ENCODE results near the gene TADA3.

TADA3 gene

DNA sequence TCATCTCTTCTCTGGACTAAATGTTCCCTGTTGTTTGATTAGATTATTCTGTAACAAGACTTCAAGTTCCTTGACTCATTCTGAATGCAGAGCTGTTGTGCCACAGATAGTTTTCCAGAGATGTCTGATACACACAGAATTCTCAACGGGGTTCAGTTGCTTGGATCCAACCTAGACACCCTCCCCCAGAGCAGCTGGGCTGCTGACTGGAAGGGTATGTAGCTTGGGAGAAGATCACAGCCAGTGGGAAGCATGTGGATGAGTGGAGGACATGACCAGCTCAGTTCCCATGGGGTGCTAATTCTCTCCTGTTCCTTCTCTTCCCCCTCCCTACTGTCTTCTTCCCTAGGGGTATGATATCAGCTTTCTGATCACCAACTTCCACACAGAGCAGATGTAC is 11.2 kb upstream of the TADA3 start:
- intact Hi-C loops (cut with micrococcal nuclease) = no loop called here
- peak overlapping the region; percentile 27 for H3K27ac Mint-ChIP-seq
- H3K27me3 Mint-ChIP-seq = no peaks in the 10 kb centered on the region
- H3K4me1 Mint-ChIP-seq (ENCODE audit: low read depth) = peaks cover 47% of the 10 kb centered on the region
- no peak overlapping the region for H3K4me3 Mint-ChIP-seq
- H3K9me3 Mint-ChIP-seq = no peaks in the 10 kb centered on the region
- peaks cover 97% of the 10 kb centered on the region for H3K36me3 Mint-ChIP-seq (ENCODE audit: low read depth)

DNA sequence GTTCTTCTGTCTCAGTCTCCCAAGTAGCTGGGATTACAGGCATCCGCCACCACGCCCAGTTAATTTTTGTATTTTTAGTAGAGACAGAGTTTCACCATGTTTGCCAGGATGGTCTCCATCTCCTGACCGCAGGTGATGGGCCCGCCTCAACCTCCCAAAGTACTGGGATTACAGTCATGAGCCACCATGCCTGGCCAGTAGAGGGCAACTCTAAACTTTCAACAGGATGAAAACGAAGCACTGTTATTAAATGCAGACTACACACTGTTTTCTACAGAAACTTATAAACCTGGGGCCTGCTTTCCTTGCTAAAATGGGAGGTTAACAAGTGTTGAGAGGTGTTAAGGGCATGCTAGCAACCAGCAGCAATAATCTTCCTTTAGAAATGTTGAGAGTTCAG is 8.3 kb upstream of the TADA3 start:
- peaks cover 99% of the 10 kb centered on the region for H3K36me3 Mint-ChIP-seq (ENCODE audit: low read depth)
- H3K27me3 Mint-ChIP-seq = no peaks in the 10 kb centered on the region
- H3K4me3 Mint-ChIP-seq = no peak overlapping the region
- H3K9me3 Mint-ChIP-seq = no peaks in the 10 kb centered on the region
- peaks cover 42% of the 10 kb centered on the region for H3K4me1 Mint-ChIP-seq (ENCODE audit: low read depth)
- intact Hi-C loops (cut with micrococcal nuclease) = no loop called here
- H3K27ac Mint-ChIP-seq = no peak overlapping the region

GRCh38 chr3:9797196-9797945 is 5.1 kb upstream of the TADA3 start:
- Mint-ChIP-seq H3K27me3 (no peaks in the 10 kb centered on the region), H3K27ac (no peak overlapping the region), H3K4me1 (ENCODE audit: low read depth) (peaks cover 41% of the 10 kb centered on the region), H3K36me3 (ENCODE audit: low read depth) (peaks cover 99% of the 10 kb centered on the region), H3K4me3 (no peak overlapping the region), H3K9me3 (no peaks in the 10 kb centered on the region)
- intact Hi-C loops (cut with micrococcal nuclease) = no loop called here

DNA sequence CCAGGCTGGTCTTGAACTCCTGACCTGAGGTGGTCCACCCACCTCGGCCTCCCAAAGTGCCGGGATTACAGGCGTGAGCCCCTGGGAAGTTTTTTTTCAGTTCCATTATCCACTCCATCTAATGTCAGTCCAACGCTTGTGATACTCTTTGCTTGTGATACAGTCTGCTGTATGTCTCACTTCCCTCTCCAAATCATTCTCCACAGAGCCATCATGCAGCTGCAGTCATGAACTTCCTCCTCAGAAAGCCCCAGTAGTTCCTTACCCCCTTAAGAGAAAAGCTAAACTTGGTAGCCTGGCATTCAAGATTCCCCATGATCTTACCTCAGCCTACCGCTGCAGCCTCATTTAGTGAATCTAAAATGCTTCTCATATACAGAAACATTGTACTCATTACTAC is 2.9 kb upstream of the TADA3 start:
- H3K4me3 Mint-ChIP-seq = peak overlapping the region; percentile 95
- no peaks in the 10 kb centered on the region for H3K9me3 Mint-ChIP-seq
- peaks cover 58% of the 10 kb centered on the region for H3K4me1 Mint-ChIP-seq (ENCODE audit: low read depth)
- peak overlapping the region; percentile 100 for H3K27ac Mint-ChIP-seq
- H3K27me3 Mint-ChIP-seq = no peaks in the 10 kb centered on the region
- intact Hi-C loops (cut with micrococcal nuclease) = loop anchor here (2.0 kb wide), 1 partner anchor 14 kb away; no protein-coding TSS in a partner anchor
- H3K36me3 Mint-ChIP-seq (ENCODE audit: low read depth) = peaks cover 93% of the 10 kb centered on the region

DNA sequence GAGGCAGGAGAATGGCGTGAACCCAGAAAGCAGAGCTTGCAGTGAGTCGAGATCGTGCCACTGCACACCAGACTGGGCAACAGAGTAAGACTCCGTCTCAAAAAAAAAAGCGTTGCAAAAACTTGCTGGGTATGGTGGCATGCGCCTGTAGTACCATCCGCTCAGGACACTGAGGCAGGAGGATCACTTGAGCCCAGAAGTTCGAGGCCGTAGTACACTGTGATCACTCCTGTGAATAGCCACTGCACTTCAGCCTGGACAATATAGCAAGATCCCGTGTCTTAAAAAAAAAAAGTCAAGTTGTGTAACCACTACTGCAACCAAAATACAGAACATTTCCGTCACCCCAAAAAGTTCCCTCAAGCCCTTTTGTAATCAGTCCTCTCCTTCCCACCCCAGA is 2.1 kb upstream of the TADA3 start:
- intact Hi-C loops (cut with micrococcal nuclease) = loop anchor here (2.0 kb wide), 1 partner anchor 14 kb away; no protein-coding TSS in a partner anchor
- Mint-ChIP-seq H3K4me3 (peak overlapping the region; percentile 95), H3K27ac (peak overlapping the region; percentile 100), H3K36me3 (ENCODE audit: low read depth) (peaks cover 93% of the 10 kb centered on the region), H3K27me3 (no peaks in the 10 kb centered on the region), H3K9me3 (no peaks in the 10 kb centered on the region), H3K4me1 (ENCODE audit: low read depth) (peaks cover 64% of the 10 kb centered on the region)

GRCh38 chr3:9793161-9793781 is 998 bp upstream of the TADA3 start:
- peak overlapping the region; percentile 95 for H3K4me3 Mint-ChIP-seq
- H3K36me3 Mint-ChIP-seq (ENCODE audit: low read depth) = peaks cover 94% of the 10 kb centered on the region
- intact Hi-C loops (cut with micrococcal nuclease) = loop anchor here (2.0 kb wide), 1 partner anchor 42 kb away; no protein-coding TSS in a partner anchor
- H3K27me3 Mint-ChIP-seq = no peaks in the 10 kb centered on the region
- H3K9me3 Mint-ChIP-seq = no peaks in the 10 kb centered on the region
- peaks cover 63% of the 10 kb centered on the region for H3K4me1 Mint-ChIP-seq (ENCODE audit: low read depth)
- H3K27ac Mint-ChIP-seq = peak overlapping the region; percentile 100

DNA sequence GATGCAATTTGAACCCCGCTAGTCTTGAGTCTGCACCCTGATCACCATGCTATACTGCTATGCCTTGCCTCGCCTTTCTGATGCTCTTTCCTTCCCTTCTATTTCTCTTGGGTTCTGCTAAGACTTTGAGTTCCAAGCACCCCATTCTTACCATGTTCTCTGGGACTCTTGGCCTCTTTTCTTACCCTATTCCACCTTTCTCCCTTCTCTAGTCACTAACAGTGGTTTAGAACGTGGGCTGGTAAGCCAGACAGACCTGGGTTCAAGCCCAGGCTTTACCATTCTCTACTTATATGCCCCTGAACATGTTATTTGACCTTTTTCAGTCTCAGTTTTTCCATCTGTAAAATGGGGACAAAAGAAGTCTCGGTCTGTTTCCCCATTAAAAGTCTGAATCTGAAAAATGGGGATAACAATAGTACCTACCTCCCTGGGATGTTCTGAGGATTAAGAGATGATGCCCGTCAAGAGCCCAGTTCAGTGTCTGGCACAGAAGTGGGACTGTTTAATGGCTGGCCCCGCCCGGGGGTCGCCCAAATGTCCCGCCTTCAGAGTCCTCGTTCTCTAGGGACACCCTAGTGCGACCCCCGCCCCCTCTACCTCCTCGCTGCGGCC is 376 bp downstream of the TADA3 start:
- Mint-ChIP-seq H3K36me3 (ENCODE audit: low read depth) (peaks cover 94% of the 10 kb centered on the region), H3K27me3 (no peaks in the 10 kb centered on the region), H3K4me3 (peak overlapping the region; percentile 95), H3K27ac (peak overlapping the region; percentile 100), H3K4me1 (ENCODE audit: low read depth) (peaks cover 57% of the 10 kb centered on the region), H3K9me3 (no peaks in the 10 kb centered on the region)
- intact Hi-C loops (cut with micrococcal nuclease) = loop anchor here (1.0 to 2.0 kb wide), 2 partner anchors 41 to 61 kb away; partner anchors contain the start of gene BRPF1

GRCh38 chr3:9791127-9791526 is 1.1 kb downstream of the TADA3 start:
- H3K27ac Mint-ChIP-seq = peak overlapping the region; percentile 48
- H3K4me1 Mint-ChIP-seq (ENCODE audit: low read depth) = peaks cover 53% of the 10 kb centered on the region
- H3K9me3 Mint-ChIP-seq = no peaks in the 10 kb centered on the region
- H3K27me3 Mint-ChIP-seq = no peaks in the 10 kb centered on the region
- intact Hi-C loops (cut with micrococcal nuclease) = no loop called here
- H3K4me3 Mint-ChIP-seq = no peak overlapping the region
- H3K36me3 Mint-ChIP-seq (ENCODE audit: low read depth) = peaks cover 94% of the 10 kb centered on the region

- Mint-ChIP-seq H3K4me3 (no peak overlapping the region), H3K27ac (peak overlapping the region; percentile 12), H3K36me3 (ENCODE audit: low read depth) (peaks cover 94% of the 10 kb centered on the region), H3K27me3 (no peaks in the 10 kb centered on the region), H3K4me1 (ENCODE audit: low read depth) (peaks cover 31% of the 10 kb centered on the region), H3K9me3 (no peaks in the 10 kb centered on the region)
- intact Hi-C loops (cut with micrococcal nuclease) = no loop called here
Measured at GRCh38 chr3:9787714-9788113, 4.6 kb downstream of the TADA3 start.

- Mint-ChIP-seq H3K27me3 (no peaks in the 10 kb centered on the region), H3K27ac (peak overlapping the region; percentile 12), H3K9me3 (no peaks in the 10 kb centered on the region), H3K4me3 (no peak overlapping the region), H3K4me1 (ENCODE audit: low read depth) (peaks cover 37% of the 10 kb centered on the region), H3K36me3 (ENCODE audit: low read depth) (peaks cover 94% of the 10 kb centered on the region)
- intact Hi-C loops (cut with micrococcal nuclease) = no loop called here
Measured at GRCh38 chr3:9786825-9787669, 5.2 kb downstream of the TADA3 start.

GRCh38 chr3:9786209-9786739 is 6.0 kb downstream of the TADA3 start:
- Mint-ChIP-seq H3K9me3 (no peaks in the 10 kb centered on the region), H3K4me1 (ENCODE audit: low read depth) (peaks cover 37% of the 10 kb centered on the region)

DNA sequence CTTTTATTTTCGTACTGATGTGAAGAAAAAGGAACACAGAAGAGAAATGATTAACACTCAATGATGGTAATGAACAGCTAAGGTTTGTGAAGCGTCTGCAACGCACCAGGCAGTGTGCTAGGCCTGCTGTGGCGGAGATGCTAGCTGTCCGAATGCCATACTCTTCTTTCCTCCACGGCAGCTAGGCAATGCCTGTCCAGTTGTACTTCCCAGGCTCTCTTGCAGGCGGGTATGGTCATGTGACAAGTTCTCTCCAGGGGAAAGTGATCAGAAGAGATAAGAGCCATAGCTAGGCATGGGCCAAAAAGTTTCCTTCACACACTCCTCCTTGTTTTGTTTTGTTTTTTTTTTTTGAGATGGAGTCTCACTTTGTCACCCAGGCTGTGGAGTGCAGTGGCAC is 6.7 kb downstream of the TADA3 start:
- intact Hi-C loops (cut with micrococcal nuclease) = no loop called here
- Mint-ChIP-seq H3K27ac (peak overlapping the region; percentile 4), H3K4me3 (no peak overlapping the region), H3K27me3 (no peaks in the 10 kb centered on the region), H3K9me3 (no peaks in the 10 kb centered on the region), H3K4me1 (ENCODE audit: low read depth) (peaks cover 38% of the 10 kb centered on the region), H3K36me3 (ENCODE audit: low read depth) (peaks cover 96% of the 10 kb centered on the region)

More at GRCh38 chr3:9786209-9786739, 6.0 kb downstream of the TADA3 start:
- Mint-ChIP-seq H3K27me3 (no peaks in the 10 kb centered on the region), H3K36me3 (ENCODE audit: low read depth) (peaks cover 99% of the 10 kb centered on the region), H3K4me3 (no peak overlapping the region), H3K27ac (no peak overlapping the region)
- intact Hi-C loops (cut with micrococcal nuclease) = no loop called here

DNA sequence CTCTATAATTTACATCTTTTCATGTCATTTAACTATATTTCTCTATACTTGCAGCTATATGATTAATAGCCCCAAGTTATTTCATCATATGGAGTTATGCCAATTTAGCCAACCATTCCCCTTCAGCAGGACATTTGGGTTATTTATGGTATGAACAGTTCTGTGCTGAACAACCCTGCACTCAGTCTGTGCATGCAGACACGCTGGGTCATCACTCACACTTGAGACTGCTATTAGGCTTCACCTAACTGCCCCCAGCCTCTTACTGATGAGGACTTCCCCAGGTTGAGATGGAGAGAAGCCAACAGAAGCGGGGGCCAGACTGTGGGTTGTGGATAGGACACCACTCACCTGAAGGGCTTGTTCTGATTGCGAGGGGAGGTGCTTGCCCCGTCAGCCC is 7.3 kb downstream of the TADA3 start:
- Mint-ChIP-seq H3K27ac (peak overlapping the region; percentile 4), H3K27me3 (no peaks in the 10 kb centered on the region), H3K36me3 (ENCODE audit: low read depth) (peaks cover 96% of the 10 kb centered on the region), H3K4me1 (ENCODE audit: low read depth) (peaks cover 38% of the 10 kb centered on the region), H3K4me3 (no peak overlapping the region), H3K9me3 (no peaks in the 10 kb centered on the region)
- intact Hi-C loops (cut with micrococcal nuclease) = no loop called here
